Activated T-helper 1 cell treated with anti-CD3 and anti-CD28 coated beads, Interleukin-2, amount 50 U/mL, for 16 hours (primary cell): Measurements from ENCODE around the gene QSOX2.

Source experiments
- DNase-seq, 2 donors: peaks; one replicate each; pipeline ENCODE4 v3.0.0-alpha.2; 2020; ENCODE audit warnings: low read depth in 1 of 2, low spot score in 1 of 2

The QSOX2 gene

GRCh38 chr9:136252281-136252680 is 6.7 kb upstream of the QSOX2 start:
- DNase-seq: no peak

GRCh38 chr9:136251264-136252115 is 5.9 kb upstream of the QSOX2 start:
- DNase-seq: no peak

- no peak for DNase-seq
These were observed 5.1 kb upstream of the QSOX2 start for GRCh38 chr9:136250676-136251075.

- DNase-seq: no peak
These were observed 4.4 kb upstream of the QSOX2 start for GRCh38 chr9:136249877-136250559.

GRCh38 chr9:136248951-136249876 is 3.6 kb upstream of the QSOX2 start:
- DNase-seq: no peak

GRCh38 chr9:136247947-136248637 is 2.5 kb upstream of the QSOX2 start:
- no peak for DNase-seq

GRCh38 chr9:136247551-136247916 is 1.9 kb upstream of the QSOX2 start:
- DNase-seq: no peak

GRCh38 chr9:136246849-136247550 is 1.4 kb upstream of the QSOX2 start:
- no peak for DNase-seq

GRCh38 chr9:136244969-136245218 is 718 bp downstream of the QSOX2 start:
- DNase-seq: no peak

GRCh38 chr9:136244122-136244968 is 1.3 kb downstream of the QSOX2 start:
- peak in 1 of 2 donors; percentile 34 for DNase-seq

- DNase-seq: no peak
These were observed 2.0 kb downstream of the QSOX2 start for GRCh38 chr9:136243631-136244030.

GRCh38 chr9:136242918-136243525 is 2.6 kb downstream of the QSOX2 start:
- no peak for DNase-seq

- DNase-seq: no peak
These were observed 3.4 kb downstream of the QSOX2 start for GRCh38 chr9:136242248-136242647.

GRCh38 chr9:136241542-136241941 is 4.1 kb downstream of the QSOX2 start:
- no peak for DNase-seq

GRCh38 chr9:136240941-136241340 is 4.7 kb downstream of the QSOX2 start:
- DNase-seq: no peak

GRCh38 chr9:136239983-136240330 is 5.7 kb downstream of the QSOX2 start:
- no peak for DNase-seq

- DNase-seq: no peak
These were observed 6.3 kb downstream of the QSOX2 start for GRCh38 chr9:136239135-136239982.

GRCh38 chr9:136238342-136238732 is 7.3 kb downstream of the QSOX2 start:
- DNase-seq: no peak
